ENCODE measurements around the gene HTR2A. TPM values are rescaled to one million over a fixed set of nuclear protein-coding genes. Genes with fewer than 3 reads are reported as not detected.
A peak's percentile ranks its signal among the peaks of the same experiment; 100 is the strongest.

The HTR2A gene
- polyA plus RNA-seq, 1 experiment = 0.02 TPM

- Histone ChIP-seq H3K4me3 (ENCODE audit: low read depth, low read length) (no peak overlapping the region), H3K27me3 (ENCODE audit: control insufficient read depth, insufficient read depth, low read length) (no peaks in the 10 kb centered on the region), H3K36me3 (ENCODE audit: control insufficient read depth, insufficient read depth, low read length) (no peaks in the 10 kb centered on the region)
- no peak for DNase-seq (ENCODE audit: low read depth)
- ChIA-PET CTCF (interaction anchor here (1.9 to 2.5 kb wide), 2 partner anchors 12 to 20 kb away, joined by 4 to 8 read pairs; no protein-coding TSS in a partner anchor), POLR2A (no interaction called here)
- TF ChIP-seq CTCF (IDR thresholded peaks at IDR 0.05; ENCODE audit: insufficient read depth, low read depth, low read length) = no peak
Measured at GRCh38 chr13:46914341-46914740, 17.5 kb upstream of the HTR2A start.

GRCh38 chr13:46913757-46914156 is 16.9 kb upstream of the HTR2A start:
- CTCF ChIA-PET = interaction anchor here (1.9 to 2.5 kb wide), 2 partner anchors 11 to 20 kb away, joined by 4 to 8 read pairs; no protein-coding TSS in a partner anchor
- Histone ChIP-seq H3K27me3 (ENCODE audit: control insufficient read depth, insufficient read depth, low read length) (no peaks in the 10 kb centered on the region), H3K36me3 (ENCODE audit: control insufficient read depth, insufficient read depth, low read length) (no peaks in the 10 kb centered on the region), H3K4me3 (ENCODE audit: low read depth, low read length) (no peak overlapping the region)
- DNase-seq (ENCODE audit: low read depth) = no peak
- POLR2A ChIA-PET = no interaction called here
- TF ChIP-seq CTCF (IDR thresholded peaks at IDR 0.05; ENCODE audit: insufficient read depth, low read depth, low read length) = no peak

- CTCF ChIA-PET = interaction anchor here (3.5 kb wide), 1 partner anchor 15 kb away, joined by 11 read pairs; no protein-coding TSS in a partner anchor
- Histone ChIP-seq H3K4me3 (ENCODE audit: low read depth, low read length) (no peak overlapping the region), H3K36me3 (ENCODE audit: control insufficient read depth, insufficient read depth, low read length) (no peaks in the 10 kb centered on the region), H3K27me3 (ENCODE audit: control insufficient read depth, insufficient read depth, low read length) (no peaks in the 10 kb centered on the region)
- POLR2A ChIA-PET = no interaction called here
- DNase-seq (ENCODE audit: low read depth) = no peak
- TF ChIP-seq CTCF (IDR thresholded peaks at IDR 0.05; ENCODE audit: insufficient read depth, low read depth, low read length) = no peak
Measured at GRCh38 chr13:46909042-46909441, 12.2 kb upstream of the HTR2A start.

- H3K4me3 ChIP-seq (ENCODE audit: low read depth, low read length) = no peak overlapping the region
- DNase-seq (ENCODE audit: low read depth) = peak; percentile 44
- no peaks in the 10 kb centered on the region for H3K27me3 ChIP-seq (ENCODE audit: control insufficient read depth, insufficient read depth, low read length)
- no peaks in the 10 kb centered on the region for H3K36me3 ChIP-seq (ENCODE audit: control insufficient read depth, insufficient read depth, low read length)
- no peak for TF ChIP-seq CTCF (IDR thresholded peaks at IDR 0.05; ENCODE audit: insufficient read depth, low read depth, low read length)
- POLR2A ChIA-PET = no interaction called here
- CTCF ChIA-PET = interaction anchor here (3.5 kb wide), 1 partner anchor 15 kb away, joined by 11 read pairs; no protein-coding TSS in a partner anchor
Measured at GRCh38 chr13:46908501-46908900, 11.6 kb upstream of the HTR2A start.

- ChIA-PET POLR2A (no interaction called here), CTCF (interaction anchor here (3.5 kb wide), 1 partner anchor 13 kb away, joined by 11 read pairs; no protein-coding TSS in a partner anchor)
- Histone ChIP-seq H3K4me3 (ENCODE audit: low read depth, low read length) (no peak overlapping the region), H3K27me3 (ENCODE audit: control insufficient read depth, insufficient read depth, low read length) (no peaks in the 10 kb centered on the region), H3K36me3 (ENCODE audit: control insufficient read depth, insufficient read depth, low read length) (no peaks in the 10 kb centered on the region)
- DNase-seq (ENCODE audit: low read depth) = no peak
- TF ChIP-seq CTCF (IDR thresholded peaks at IDR 0.05; ENCODE audit: insufficient read depth, low read depth, low read length) = no peak
Measured at GRCh38 chr13:46906405-46906804, 9.6 kb upstream of the HTR2A start.
